Breast epithelium (tissue), 3 donors: ENCODE data around the gene RAET1G.

ENCODE experiments used
- CTCF ChIP-seq, 3 donors: fragments of 450-650 bp; IDR thresholded peaks; one replicate each; pipeline ENCODE4 v1.5.1; 2016 to 2017; ENCODE audit warnings: antibody characterized with exemption in 3 of 3, mild to moderate bottlenecking in 3 of 3, moderate library complexity in 3 of 3
- POLR2A ChIP-seq: fragments of 450-650 bp; IDR thresholded peaks from one replicate; pipeline ENCODE4 v1.6.1; 2016; ENCODE audit warnings: antibody characterized with exemption, mild to moderate bottlenecking, moderate library complexity
- POLR2AphosphoS5 ChIP-seq, 3 donors: sonication (generic); formaldehyde crosslinking; IDR thresholded peaks; one replicate each; pipeline ENCODE4 v1.6.1; 2017; ENCODE audit warnings: antibody characterized with exemption in 3 of 3

GRCh38 chr6:149948011-149948410 is 25.1 kb upstream of the RAET1G start:
- no peak for TF ChIP-seq CTCF (IDR thresholded peaks at IDR 0.05)
- TF ChIP-seq POLR2A, result no peak
- no peak for TF ChIP-seq POLR2AphosphoS5 (IDR thresholded peaks at IDR 0.05)
